OCI-M1 (cell line): Measurements from ENCODE around the gene ARHGAP45.
A peak's percentile ranks its signal among the peaks of the same experiment; 100 is the strongest.

ENCODE experiments used
- DNase-seq: peaks from one replicate; lab custom pipeline; 2025; lab: John Stamatoyannopoulos, UW

The ARHGAP45 gene

DNA sequence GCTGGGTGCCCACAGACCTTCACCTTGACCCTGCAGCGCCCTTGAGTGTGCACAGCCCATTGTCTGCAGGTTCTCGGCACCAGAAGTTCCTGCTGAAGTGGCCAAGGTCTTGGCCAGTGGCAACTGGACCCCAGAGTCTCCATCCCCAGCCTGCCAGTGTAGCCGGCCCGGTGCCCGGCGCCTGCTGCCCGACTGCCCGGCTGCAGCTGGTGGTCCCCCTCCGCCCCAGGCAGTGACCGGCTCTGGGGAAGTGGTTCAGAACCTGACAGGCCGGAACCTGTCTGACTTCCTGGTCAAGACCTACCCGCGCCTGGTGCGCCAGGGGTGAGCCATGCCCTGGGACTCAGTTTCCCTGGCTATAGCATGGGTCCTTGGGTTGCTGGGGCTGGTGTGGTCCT is 11.9 kb upstream of the ARHGAP45 start:
- no peak for DNase-seq

- no peak for DNase-seq
Measured at GRCh38 chr19:1055886-1056620, 10.9 kb upstream of the ARHGAP45 start.

- DNase-seq: peak; percentile 69
Measured at GRCh38 chr19:1057176-1057855, 9.7 kb upstream of the ARHGAP45 start.

GRCh38 chr19:1058112-1058511 is 8.9 kb upstream of the ARHGAP45 start:
- DNase-seq: no peak

DNA sequence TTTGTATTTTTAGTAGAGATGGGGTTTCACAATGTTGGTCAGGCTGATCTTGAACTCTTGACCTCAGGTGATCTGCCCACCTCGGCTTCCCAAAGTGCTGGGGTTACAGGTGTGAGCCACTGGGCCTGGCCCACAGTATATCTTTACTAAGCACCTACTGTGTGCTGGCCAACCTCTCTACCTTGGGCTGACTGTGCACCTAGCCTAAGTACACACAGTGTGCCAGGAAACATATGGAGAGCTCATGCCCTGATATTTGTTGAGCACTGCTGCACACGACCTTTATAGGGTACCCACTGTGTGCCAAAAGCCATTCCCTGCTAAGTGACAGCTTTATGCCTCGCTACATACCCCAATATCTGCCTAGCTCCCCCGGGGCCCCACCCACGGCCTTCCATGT is 6.3 kb upstream of the ARHGAP45 start:
- DNase-seq: no peak

- no peak for DNase-seq
Measured at GRCh38 chr19:1061987-1062386, 5.0 kb upstream of the ARHGAP45 start.

DNA sequence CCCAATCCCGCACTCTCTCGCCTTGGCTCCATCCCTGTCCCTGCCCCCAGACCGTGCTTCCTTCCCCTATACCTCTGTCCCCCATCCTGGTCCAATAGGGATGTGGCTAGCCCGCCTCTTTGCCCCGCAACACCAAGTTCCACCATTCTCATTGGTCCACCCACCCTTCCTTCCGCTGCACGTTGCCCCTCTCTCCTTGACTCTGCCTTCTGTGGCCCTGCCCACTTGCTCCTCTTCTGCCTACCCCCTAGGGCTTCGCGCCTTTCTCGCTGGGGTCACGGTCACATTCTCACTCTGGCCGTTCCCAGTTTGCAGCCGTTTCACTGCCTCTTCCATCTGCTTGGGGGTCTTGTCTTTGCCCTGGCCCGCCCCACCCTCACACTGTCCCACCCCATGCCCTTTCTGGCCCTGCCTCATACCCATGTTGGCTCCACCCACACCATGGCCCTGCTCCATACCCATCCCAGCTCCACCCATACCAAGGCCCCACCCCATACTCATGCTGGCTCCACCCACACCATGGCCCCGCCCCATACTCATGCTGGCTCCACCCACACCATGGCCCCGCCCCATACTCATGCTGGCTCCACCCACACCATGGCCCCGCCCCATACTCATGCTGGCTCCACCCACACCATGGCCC is 4.5 kb upstream of the ARHGAP45 start:
- DNase-seq: no peak

DNA sequence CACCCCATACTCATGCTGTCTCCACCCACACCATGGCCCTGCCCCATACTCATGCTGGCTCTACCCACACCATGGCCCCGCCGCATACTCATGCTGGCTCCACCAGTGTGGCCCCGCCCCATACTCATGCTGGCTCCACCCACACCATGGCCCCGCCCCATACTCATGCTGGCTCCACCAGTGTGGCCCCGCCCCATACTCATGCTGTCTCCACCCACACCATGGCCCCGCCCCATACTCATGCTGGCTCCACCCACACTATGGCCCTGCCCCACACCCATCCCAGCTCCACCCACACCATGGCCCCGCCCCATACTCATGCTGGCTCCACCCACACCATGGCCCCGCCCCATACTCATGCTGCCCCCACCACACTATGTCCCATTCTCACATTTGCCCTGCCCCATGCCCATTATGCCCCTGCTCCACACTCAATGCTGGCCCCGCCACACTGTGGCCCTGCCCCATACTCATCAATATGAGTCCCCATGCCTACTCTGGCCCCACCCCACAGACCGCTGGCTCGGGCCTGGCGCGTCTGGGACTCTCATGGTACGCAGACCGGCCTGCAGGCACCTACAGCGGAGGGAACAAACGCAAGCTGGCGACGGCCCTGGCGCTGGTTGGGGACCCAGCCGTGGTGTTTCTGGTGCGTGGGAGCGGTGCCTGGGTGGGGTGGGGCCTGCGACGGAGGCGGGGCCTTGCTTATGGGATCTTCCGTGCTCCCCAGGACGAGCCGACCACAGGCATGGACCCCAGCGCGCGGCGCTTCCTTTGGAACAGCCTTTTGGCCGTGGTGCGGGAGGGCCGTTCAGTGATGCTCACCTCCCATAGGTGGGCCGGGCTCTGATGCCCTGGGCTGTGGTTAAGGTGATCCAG is 3.7 kb upstream of the ARHGAP45 start:
- DNase-seq: peak; percentile 38

- DNase-seq: no peak
Measured at GRCh38 chr19:1063909-1064660, 2.9 kb upstream of the ARHGAP45 start.

GRCh38 chr19:1064661-1065605 is 2.0 kb upstream of the ARHGAP45 start:
- peak; percentile 69 for DNase-seq

GRCh38 chr19:1065606-1066109 is 1.3 kb upstream of the ARHGAP45 start:
- no peak for DNase-seq

DNA sequence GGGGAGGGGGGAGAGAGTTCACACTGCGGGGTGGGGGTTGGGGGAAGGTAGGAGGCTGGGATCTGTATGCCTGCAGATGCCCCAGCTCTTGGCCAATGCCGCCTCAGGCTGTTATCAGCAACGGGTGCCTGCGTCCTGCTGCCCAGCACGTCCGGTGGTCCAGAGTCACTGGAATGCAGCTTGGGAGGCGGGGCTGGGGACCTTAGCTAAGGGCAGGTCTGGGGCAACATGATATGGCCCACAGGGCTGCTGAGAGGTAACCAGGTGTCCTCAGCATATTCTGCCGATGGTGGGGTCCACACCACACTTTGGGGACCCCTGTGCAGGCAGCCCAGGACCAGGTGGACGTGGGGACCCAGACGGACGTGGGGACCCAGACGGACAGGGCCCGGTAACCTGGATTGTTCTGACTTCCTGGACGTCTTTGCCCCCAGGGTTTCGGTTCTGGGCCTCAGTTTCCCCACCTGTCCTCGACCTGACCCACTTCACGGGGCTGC is 668 bp upstream of the ARHGAP45 start:
- peak; percentile 15 for DNase-seq

GRCh38 chr19:1067341-1067957 is 482 bp downstream of the ARHGAP45 start:
- DNase-seq: peak; percentile 30

- peak; percentile 10 for DNase-seq
Measured at GRCh38 chr19:1068009-1069001, 1.3 kb downstream of the ARHGAP45 start.

DNA sequence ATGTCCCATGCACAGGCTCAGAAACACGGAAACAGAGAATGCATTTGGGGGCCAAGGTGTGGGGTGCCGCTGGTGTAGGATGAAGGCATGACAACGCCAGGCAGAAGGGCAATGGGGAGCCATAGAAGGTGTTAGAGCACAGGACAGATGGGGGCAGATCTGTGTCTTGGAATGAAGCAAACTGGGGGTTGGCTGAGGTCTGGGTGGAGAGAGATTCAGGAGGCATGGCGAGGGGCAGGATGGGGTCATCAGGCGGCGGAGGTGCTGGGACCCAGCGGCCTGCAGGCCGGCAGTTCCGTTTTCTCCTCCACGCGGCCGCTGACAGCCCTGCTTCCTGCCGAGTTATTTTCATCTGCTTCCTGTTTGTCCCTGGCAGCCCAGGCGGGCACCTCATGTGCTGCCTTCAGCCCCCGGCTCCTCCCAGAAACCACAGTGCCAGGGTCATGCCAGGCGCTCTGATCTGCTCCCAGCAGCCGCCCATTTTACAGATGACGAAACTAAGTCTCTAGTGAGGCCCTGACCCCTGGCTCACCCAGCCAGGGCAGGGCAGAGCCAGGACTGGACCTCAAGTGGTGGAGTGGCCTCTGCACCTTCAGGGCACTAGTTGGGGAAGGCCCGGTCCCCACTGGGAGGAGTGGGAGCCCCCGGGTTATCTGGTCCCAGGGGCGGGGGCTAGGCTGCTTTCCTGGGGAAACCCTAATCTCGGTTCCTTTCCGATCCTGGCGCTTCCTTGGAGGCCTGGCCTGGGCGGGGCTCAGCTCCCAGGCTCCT is 2.2 kb downstream of the ARHGAP45 start:
- no peak for DNase-seq

GRCh38 chr19:1070576-1070930 is 3.6 kb downstream of the ARHGAP45 start:
- DNase-seq: no peak
